Esophagus muscularis mucosa (tissue), 2 donors: ENCODE data around the gene PTPN3.

ENCODE experiments used
- POLR2A ChIP-seq: fragments of 450-650 bp; IDR thresholded peaks from one replicate; pipeline ENCODE4 v1.6.1; 2017; ENCODE audit warnings: antibody characterized with exemption, moderate library complexity, mild to moderate bottlenecking, low read depth
- POLR2AphosphoS5 ChIP-seq, 2 donors: sonication (generic); formaldehyde crosslinking; IDR thresholded peaks; one replicate each; pipeline ENCODE4 v1.6.1; 2017; ENCODE audit warnings: antibody characterized with exemption in 2 of 2

DNA sequence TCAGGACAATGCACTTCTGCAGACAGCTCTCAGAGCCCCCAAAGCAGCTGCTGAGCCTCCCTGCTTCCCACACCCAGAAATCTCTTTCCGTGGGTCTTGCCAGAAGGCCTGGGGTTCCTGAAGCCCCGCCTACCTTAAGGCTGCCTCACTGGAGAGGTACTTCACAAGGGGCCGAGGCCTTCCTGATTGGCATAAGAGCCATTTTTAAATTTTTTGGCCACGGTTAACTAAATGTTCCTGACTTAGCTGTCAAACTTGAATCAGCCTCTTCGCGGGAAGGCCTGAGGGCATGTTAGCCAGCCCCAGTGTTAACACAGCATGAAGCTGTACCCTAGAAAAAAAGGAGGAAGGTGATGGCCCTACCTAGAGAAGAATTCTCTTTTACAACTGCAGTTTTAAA lies 156.5 kb downstream of the PTPN3 start:
- TF ChIP-seq POLR2A = no peak
- TF ChIP-seq POLR2AphosphoS5 (IDR thresholded peaks at IDR 0.05) = no peak
